NCI-H2107 (cell line): ENCODE data around the gene CYB5A.

Experiments used
- DNase-seq: peaks from one replicate; lab custom pipeline; 2025; lab: John Stamatoyannopoulos, UW

CYB5A gene

DNA sequence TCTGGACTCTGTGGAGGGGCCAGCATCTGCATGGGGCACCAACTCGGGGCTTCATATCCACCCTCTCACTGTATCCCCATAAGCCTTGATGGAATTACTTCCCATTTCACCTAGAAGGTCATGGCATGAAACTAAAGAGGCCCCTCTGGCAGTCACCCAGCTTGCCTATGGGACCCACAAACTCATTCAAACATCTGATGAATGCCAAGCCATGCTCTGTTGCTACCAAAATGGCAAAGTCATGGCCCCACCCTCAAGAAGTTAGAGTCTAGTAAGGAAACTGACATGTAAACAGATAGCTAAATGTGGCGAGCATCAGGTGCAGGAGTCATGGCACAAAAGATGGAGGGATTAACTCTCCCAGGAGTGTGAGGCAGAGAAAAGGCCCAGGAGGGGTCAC is 14.5 kb downstream of the CYB5A start:
- no peak for DNase-seq

GRCh38 chr18:74276609-74277008 is 15.2 kb downstream of the CYB5A start:
- no peak for DNase-seq

DNA sequence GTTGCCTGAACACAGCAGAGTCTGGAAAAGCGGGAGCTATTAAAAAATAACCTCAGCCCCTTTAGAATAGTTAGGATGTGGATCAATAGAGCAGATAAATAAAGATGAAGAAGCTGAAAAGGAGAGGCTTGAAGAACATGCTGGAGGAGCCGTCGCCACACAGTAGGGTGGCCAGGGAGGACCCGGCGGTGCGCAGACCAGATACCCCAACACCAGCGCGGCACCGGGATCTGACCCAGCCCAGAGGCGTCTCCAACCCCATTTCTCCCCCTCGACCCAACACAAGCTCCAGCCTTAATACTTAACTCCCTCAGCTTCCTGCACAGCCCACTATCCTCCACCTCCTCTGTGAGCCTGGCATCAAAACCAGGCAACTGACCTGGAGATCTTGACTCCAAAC is 16.0 kb downstream of the CYB5A start:
- no peak for DNase-seq

- no peak for DNase-seq
Observed at GRCh38 chr18:74274700-74275099, 17.1 kb downstream of the CYB5A start.

DNA sequence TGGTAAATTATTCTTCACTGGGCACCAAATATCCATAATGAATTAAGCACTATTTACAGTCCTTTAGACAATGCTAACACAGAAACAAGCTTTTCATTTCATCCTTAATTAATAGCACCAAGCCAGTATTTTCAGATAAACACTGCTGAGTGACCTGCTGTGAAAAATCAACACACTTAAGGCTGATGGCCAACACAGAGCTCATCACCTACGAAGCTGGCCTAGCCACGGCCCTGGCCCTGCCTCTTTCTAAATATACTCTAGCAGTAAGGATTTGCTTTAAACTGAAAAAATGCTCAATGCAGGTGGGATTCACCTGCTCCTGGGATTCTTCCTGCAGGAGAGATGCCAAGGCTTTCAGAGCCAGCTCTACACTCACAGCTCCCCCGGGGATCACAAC is 18.4 kb downstream of the CYB5A start:
- no peak for DNase-seq

DNA sequence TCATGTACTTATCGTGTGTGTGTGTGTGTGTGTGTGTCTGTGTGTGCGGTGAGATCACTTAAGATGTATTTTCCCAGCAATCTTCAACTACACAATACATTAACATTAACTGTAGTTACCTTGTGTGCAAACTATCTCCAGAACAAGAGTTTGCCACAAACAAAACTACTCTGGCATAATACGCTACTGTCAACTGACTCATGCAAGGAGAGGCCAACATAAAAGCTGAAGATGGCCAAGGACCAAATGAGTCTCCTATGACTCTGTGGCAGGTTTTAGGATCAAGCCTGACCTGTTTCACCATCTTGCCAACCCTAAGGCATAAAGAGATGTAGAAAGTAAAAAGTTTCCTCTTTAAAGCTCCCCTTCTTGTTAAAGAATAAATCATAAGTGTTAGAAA is 20.1 kb downstream of the CYB5A start:
- DNase-seq = no peak

GRCh38 chr18:74268933-74269620 is 22.7 kb downstream of the CYB5A start:
- DNase-seq = no peak

DNA sequence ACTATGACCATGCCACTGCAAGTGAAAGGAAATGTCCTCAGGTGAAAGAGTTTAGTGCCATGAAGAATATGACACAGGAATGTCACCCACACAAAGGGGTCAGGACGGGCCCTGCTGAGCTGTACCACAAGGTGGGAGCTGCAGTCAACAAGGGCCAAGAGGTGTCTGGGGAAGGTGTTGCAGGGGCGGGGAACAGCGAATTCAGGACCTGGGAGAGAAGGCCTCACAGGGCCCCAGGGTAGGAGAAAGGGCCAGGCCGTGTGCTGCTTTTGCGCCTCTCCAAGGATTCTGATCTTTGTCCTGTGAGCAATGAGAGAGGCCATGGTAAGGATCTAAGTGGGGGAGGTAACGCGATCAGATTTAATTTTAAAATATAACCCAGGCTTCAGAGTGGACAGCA is 23.6 kb downstream of the CYB5A start:
- no peak for DNase-seq

DNA sequence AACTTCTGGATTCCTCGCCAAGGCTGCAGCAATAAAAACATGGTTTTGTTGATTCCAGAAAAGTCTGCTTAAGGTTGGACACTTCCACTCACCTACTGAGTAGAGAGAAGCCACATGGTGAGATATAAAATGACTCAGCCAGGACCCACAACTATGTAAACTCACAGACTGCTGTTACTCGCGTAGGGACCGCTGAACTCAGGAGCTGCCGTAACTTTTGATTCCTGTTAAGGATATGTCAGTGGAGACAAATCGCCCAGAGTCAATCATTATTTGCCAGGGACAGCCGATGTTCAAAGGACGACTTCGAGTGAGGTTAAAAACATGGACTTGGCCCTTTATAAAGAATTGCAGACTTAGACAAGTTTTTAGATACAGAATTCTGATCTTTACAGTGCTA is 25.6 kb downstream of the CYB5A start:
- no peak for DNase-seq

DNA sequence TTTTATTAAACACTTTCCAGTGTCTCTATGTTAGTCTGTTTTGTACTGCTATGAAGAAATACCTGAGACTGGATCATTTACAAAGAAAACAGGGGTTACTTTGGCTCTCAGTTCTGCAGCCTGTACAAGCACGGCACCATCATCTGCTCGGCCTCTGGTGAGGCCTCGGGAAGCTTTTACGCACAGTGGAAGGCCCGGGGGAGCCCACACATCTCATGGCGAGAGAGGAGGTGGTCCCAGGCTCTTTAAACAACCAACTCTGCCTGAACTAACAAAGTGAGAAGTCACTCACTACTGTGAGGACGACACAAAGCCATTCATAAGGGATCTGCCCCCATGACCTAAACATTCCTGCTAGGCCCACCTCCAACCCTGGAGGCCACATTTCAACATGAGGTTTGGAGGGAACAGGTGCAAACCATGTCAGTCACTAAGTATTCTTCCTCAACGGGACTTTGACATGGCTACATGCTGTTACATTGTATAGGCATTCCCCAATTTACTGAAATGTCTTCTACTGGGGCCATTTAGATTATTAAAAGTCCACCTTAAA is 26.1 kb downstream of the CYB5A start:
- no peak for DNase-seq

GRCh38 chr18:74264303-74265020 is 27.3 kb downstream of the CYB5A start:
- DNase-seq = no peak

DNA sequence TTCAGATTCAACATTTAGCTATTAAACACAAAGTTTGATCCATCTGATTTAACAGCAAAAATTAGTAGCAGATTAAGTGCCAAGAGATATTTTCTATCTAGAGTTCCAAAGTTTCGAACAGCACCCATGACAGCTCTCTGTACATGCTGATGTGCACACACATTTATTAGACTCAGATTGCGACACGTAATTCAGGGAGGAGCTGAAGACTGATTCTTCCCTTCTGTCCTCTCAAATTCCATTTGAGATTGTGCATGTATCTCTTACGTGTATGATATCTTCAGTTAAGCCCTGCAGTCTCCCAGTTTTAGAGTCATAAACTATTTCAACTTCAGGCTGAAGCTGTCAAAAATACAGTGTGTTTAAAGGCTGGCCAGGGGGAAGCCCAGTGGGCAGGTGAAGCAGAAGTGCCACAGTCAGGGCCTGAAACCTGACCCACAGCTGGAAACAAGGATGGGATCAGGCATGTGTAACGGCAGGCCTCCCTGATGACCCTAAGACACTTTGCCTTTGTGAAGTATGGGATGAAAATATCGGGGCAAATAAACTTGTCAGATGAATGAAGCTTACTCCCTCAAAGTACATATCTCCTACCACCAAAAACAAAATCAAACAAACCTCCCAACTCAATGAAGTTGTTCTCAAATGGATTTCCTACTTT is 30.6 kb downstream of the CYB5A start:
- no peak for DNase-seq

DNA sequence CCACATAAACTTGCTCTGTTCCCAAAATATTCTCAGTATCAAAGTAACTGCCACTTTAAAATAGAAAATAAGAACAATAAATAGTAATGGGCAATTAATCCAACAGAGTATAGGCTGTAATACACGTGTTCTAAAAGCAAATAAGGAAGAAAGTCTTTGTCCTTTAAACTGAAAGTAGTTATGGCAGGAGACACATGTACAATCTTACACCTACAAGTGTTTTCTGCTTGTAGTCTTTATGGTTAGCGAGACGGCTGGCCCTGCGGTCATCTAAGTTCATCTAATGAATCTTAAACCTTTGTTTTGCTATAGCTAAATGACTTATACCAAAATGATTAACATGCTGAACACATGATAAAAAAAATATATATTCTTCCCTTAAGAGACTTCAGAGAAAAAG is 32.4 kb downstream of the CYB5A start:
- DNase-seq = no peak

- DNase-seq = no peak
Observed at GRCh38 chr18:74257083-74257482, 34.7 kb downstream of the CYB5A start.

DNA sequence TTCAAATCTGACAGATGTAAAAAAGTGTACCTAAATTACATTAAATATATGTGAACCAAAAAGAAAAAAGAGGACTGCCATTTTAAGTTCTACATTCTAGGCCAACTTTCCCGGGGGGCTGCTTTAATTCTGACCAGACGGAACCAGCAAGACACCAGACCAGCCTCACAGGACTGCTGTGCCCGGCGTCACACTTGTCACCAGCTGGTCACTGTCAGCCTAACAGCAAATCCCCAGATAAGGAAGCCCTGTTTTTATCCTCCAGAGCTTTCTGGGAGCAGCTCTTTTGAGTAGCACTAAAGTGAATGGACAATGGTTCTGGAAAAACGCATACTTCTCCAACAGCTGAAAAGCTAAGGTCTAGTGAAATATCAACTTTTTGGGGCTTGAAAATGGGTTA is 35.6 kb downstream of the CYB5A start:
- no peak for DNase-seq

GRCh38 chr18:74255131-74255616 is 36.6 kb downstream of the CYB5A start:
- no peak for DNase-seq

DNA sequence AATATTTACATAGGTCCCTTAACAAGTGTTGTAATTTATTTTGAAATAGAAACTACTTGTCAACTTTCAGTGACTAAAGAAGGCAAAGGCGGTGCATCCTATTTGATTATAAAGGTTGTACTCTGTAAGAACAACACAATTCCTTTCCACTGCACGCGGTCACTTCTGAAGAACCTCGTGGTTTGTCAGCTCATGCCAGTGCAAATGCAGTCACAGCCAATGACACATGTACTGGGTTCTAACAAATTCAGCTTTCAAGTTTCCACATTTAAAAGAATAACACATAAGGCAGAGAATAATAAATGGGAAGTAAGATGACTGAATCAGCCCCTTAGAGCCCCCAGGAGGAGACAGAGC is 39.7 kb downstream of the CYB5A start:
- no peak for DNase-seq

DNA sequence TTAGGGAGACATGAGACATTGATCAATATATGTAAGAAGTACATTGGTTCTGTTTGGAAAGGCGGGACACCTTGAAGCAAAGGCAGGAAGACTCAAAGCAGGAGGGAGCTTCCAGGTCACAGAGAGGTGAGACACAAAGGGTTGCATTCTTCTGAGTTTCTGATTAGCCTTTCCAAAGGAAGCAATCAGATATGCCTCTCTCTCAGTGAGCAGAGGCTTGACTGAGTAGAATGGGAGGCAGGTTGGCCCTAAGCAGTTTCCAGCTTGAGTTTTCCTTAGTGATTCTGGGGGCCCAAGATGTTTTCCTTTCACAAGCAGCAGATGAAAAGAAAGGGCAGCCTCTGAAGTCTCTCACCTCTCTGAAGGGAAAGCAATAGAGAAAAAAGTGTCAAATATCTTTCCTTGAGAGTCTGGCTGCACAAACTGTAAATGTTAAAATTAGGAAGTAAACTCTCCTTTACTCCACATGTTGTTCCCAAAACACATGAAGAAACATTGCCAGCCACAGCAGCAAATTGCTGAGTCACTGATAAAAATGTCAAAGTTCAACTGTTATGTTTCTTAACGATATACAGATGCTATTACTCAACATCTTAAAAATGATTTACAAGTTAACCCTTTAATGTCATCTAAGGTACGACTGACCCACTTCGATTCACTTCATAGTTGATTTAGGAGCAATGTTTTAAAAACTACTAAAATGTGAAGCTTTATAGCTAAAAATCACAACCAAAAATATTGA is 40.3 kb downstream of the CYB5A start:
- no peak for DNase-seq

- no peak for DNase-seq
Observed at GRCh38 chr18:74250131-74250530, 41.6 kb downstream of the CYB5A start.

DNA sequence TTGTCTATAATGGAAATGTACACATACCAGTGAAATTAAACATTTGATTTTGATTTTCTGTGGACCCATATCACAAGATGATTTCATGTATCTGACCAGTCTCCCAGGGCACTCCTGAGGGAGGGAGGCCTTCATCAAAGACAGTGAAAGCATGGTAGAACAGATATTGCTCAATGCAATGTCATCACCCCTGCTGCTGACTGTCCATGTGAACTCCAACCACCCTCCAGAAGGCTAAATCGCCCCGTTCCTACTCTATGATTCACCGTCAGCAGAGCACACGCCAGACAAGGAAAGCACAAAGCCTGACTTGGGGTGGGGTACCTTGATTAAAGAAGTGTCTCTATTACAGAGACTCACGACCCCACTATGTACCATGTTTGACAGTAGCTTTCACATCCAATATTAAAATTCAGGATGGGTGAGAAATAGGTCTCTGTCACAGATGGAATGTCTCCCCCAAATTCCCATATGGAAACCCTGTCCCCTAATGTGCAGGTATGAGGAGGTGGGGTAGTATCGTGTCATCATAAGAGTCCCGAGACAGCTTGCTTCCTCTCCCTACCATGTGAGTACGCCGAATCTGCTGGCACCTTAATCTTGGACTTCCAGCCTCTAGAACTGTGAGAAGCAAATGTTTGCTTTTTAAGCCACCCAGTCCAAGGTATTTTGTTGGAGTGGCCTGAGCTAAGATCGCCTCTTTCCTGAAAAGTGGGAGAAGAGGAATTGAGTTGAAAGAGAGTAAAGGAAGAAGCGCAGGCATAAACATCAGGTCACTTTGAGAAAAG is 42.4 kb downstream of the CYB5A start:
- no peak for DNase-seq

- no peak for DNase-seq
Observed at GRCh38 chr18:74248595-74248994, 43.2 kb downstream of the CYB5A start.
